ENCODE data around the gene PTPRN. TPM values are rescaled to one million over a fixed set of nuclear protein-coding genes. Genes with fewer than 3 reads are reported as not detected.
"Not testable (repeated sequence)": the region's sequence is repeated elsewhere in the genome, so short reads cannot be mapped to it uniquely, and the experiment has no call there.

Gene PTPRN
- total RNA-seq, 4 donors from 2014 or later = 0.58 to 3.0 (median 1.9) TPM; not detected in 1

GRCh38 chr2:219269362-219270054, 39.7 kb downstream of the PTPRN start:
- Histone ChIP-seq H3K36me3 (no peaks in the 10 kb centered on the region), H3K9me3 (no peaks in the 10 kb centered on the region), H3K4me3 (no peak overlapping the region), H3K27ac (no peak overlapping the region), H3K27me3 (no peaks in the 10 kb centered on the region), H3K4me1 (peaks cover 0 to 7% (median 5%) of the 10 kb centered on the region in 3 donors)
- 51 to 100% methylated on average over 1 to 5 of the region's 8 CpGs for WGBS, 2 donors (ENCODE audit: low coverage in 1 of 2)
- TF ChIP-seq POLR2AphosphoS5 (IDR thresholded peaks at IDR 0.05) (no peak), POLR2A (IDR thresholded peaks at IDR 0.05) (no peak), EP300 (IDR thresholded peaks at IDR 0.05) (no peak)
- no peak for ATAC-seq

- TF ChIP-seq EP300 (IDR thresholded peaks at IDR 0.05) (no peak), CTCF (IDR thresholded peaks at IDR 0.05) (no peak), POLR2A (IDR thresholded peaks at IDR 0.05) (no peak)
- 75% methylated on average over 2 of the region's 2 CpGs; no CpG with 5 or more reads in 1 of the 2 donors for WGBS, 2 donors (ENCODE audit: low coverage in 1 of 2)
- Histone ChIP-seq H3K27me3 (no peaks in the 10 kb centered on the region), H3K27ac (no peak overlapping the region), H3K9me3 (no peaks in the 10 kb centered on the region), H3K4me1 (no peaks in the 10 kb centered on the region), H3K36me3 (no peaks in the 10 kb centered on the region), H3K4me3 (no peak overlapping the region)
- no peak for ATAC-seq
Observed at GRCh38 chr2:219268294-219268693, 40.9 kb downstream of the PTPRN start.

GRCh38 chr2:219266886-219267285, 42.3 kb downstream of the PTPRN start:
- Histone ChIP-seq H3K9me3 (no peaks in the 10 kb centered on the region), H3K4me3 (no peak overlapping the region), H3K27ac (no peak overlapping the region), H3K27me3 (peaks cover 12% of the 10 kb centered on the region), H3K4me1 (no peaks in the 10 kb centered on the region), H3K36me3 (no peaks in the 10 kb centered on the region)
- TF ChIP-seq EP300 (IDR thresholded peaks at IDR 0.05) (no peak), CTCF (IDR thresholded peaks at IDR 0.05) (no peak), POLR2AphosphoS5 (IDR thresholded peaks at IDR 0.05) (no peak), POLR2A (IDR thresholded peaks at IDR 0.05) (no peak)
- ATAC-seq = no peak
- WGBS, 2 donors (ENCODE audit: low coverage in 1 of 2) = 80% methylated on average over 1 of the region's 1 CpG; no CpG with 5 or more reads in 1 of the 2 donors

GRCh38 chr2:219266232-219266631, 43.0 kb downstream of the PTPRN start:
- ATAC-seq = no peak
- H3K9me3 ChIP-seq = no peaks in the 10 kb centered on the region
- H3K27me3 ChIP-seq = peaks cover 16% of the 10 kb centered on the region
- no peak for TF ChIP-seq EP300 (IDR thresholded peaks at IDR 0.05)
- TF ChIP-seq CTCF (IDR thresholded peaks at IDR 0.05) = no peak
- TF ChIP-seq POLR2A (IDR thresholded peaks at IDR 0.05) = no peak
- TF ChIP-seq POLR2AphosphoS5 (IDR thresholded peaks at IDR 0.05) = no peak
- 14% methylated on average over 1 of the region's 5 CpGs; no CpG with 5 or more reads in 1 of the 2 donors for WGBS, 2 donors (ENCODE audit: low coverage in 1 of 2)
- no peaks in the 10 kb centered on the region for H3K36me3 ChIP-seq
- H3K4me1 ChIP-seq = no peaks in the 10 kb centered on the region
- H3K4me3 ChIP-seq = no peak overlapping the region
- no peak overlapping the region for H3K27ac ChIP-seq

- no peak overlapping the region for H3K4me3 ChIP-seq
- peaks cover 42% of the 10 kb centered on the region for H3K27me3 ChIP-seq
- H3K27ac ChIP-seq = no peak overlapping the region
- no peak for TF ChIP-seq POLR2A (IDR thresholded peaks at IDR 0.05)
- no peak for TF ChIP-seq CTCF (IDR thresholded peaks at IDR 0.05)
- no peak for TF ChIP-seq EP300 (IDR thresholded peaks at IDR 0.05)
- no peak for TF ChIP-seq POLR2AphosphoS5 (IDR thresholded peaks at IDR 0.05)
- WGBS, 2 donors (ENCODE audit: low coverage in 1 of 2) = 70% methylated on average over 5 of the region's 5 CpGs; no CpG with 5 or more reads in 1 of the 2 donors
- H3K4me1 ChIP-seq = no peaks in the 10 kb centered on the region
- no peaks in the 10 kb centered on the region for H3K9me3 ChIP-seq
- no peak for ATAC-seq
- no peaks in the 10 kb centered on the region for H3K36me3 ChIP-seq
Observed at GRCh38 chr2:219261024-219261855, 48.0 kb downstream of the PTPRN start.

GRCh38 chr2:219258942-219259341, 50.3 kb downstream of the PTPRN start:
- H3K36me3 ChIP-seq, H3K9me3 ChIP-seq, H3K4me3 ChIP-seq, ATAC-seq, H3K27ac ChIP-seq: not testable (repeated sequence)
- Histone ChIP-seq H3K27me3 (peaks cover 42% of the 10 kb centered on the region), H3K4me1 (peaks cover 0 to 13% (median 7%) of the 10 kb centered on the region in 3 donors)
- WGBS, 2 donors (ENCODE audit: low coverage in 1 of 2) = 62 to 82% methylated on average over 5 to 9 of the region's 10 CpGs

All from gastroesophageal sphincter (tissue), 4 donors.